Smooth muscle cell (in vitro differentiated cells): ENCODE data around the gene RER1. TPM values are rescaled to one million over a fixed set of nuclear protein-coding genes. Genes with fewer than 3 reads are reported as not detected.

Experiments
- DNase-seq: peaks from one replicate; lab custom pipeline; 2025; ENCODE audit not compliant: unreplicated experiment; lab: John Stamatoyannopoulos, UW
- H2AFZ ChIP-seq: fragments of 200-600 bp; sonication (generic); 2 replicates; pipeline ENCODE4 v1.6.0; 2016; ENCODE audit warnings: antibody characterized with exemption, low read depth, mild to moderate bottlenecking
- H3F3A ChIP-seq: fragments of 200-600 bp; sonication (generic); 2 replicates; pipeline ENCODE4 v1.6.0; 2017; ENCODE audit warnings: antibody characterized with exemption, low read depth
- H3K27ac ChIP-seq: fragments of 200-600 bp; sonication (generic); 2 replicates; pipeline ENCODE4 v1.5.1; 2016; ENCODE audit warnings: low read depth, mild to moderate bottlenecking
- H3K27me3 ChIP-seq: fragments of 200-600 bp; sonication (generic); 2 replicates; pipeline ENCODE4 v1.6.1; 2016; ENCODE audit warnings: low read depth, mild to moderate bottlenecking
- H3K36me3 ChIP-seq: fragments of 200-600 bp; sonication (generic); 2 replicates; pipeline ENCODE4 v1.5.1; 2016; ENCODE audit warnings: low read depth
- H3K4me1 ChIP-seq: fragments of 200-600 bp; sonication (generic); 2 replicates; pipeline ENCODE4 v1.5.1; 2016; ENCODE audit warnings: low read depth
- H3K4me2 ChIP-seq: fragments of 200-600 bp; sonication (generic); 2 replicates; pipeline ENCODE4 v1.6.0; 2016; ENCODE audit warnings: mild to moderate bottlenecking
- H3K4me3 ChIP-seq: fragments of 200-600 bp; sonication (generic); 2 replicates; pipeline ENCODE4 v1.5.1; 2016; ENCODE audit warnings: mild to moderate bottlenecking
- H3K79me2 ChIP-seq: fragments of 200-600 bp; sonication (generic); 2 replicates; pipeline ENCODE4 v1.6.0; 2016; ENCODE audit warnings: low read depth, mild to moderate bottlenecking
- H3K9ac ChIP-seq: fragments of 200-600 bp; sonication (generic); 2 replicates; pipeline ENCODE4 v1.6.0; 2016; ENCODE audit warnings: low read depth
- H3K9me3 ChIP-seq: fragments of 200-600 bp; sonication (generic); replicated peaks from 2 replicates; pipeline ENCODE4 v1.5.1; 2016; ENCODE audit warnings: low read depth
- H4K20me1 ChIP-seq: fragments of 200-600 bp; sonication (generic); 2 replicates; pipeline ENCODE4 v1.6.0; 2016; ENCODE audit warnings: low read depth
- CTCF ChIP-seq: fragments of 200-600 bp; sonication (generic); IDR thresholded peaks from 2 replicates; pipeline ENCODE4 v1.5.1; 2017; ENCODE audit warnings: borderline replicate concordance, mild to moderate bottlenecking, antibody characterized with exemption; ENCODE audit not compliant: insufficient read depth, poor library complexity, severe bottlenecking
- WGBS: methylation state at CpG from one replicate; pipeline ENCODE4 v1.1.7; 2016; ENCODE audit warnings: low lambda C conversion rate; 5-methylcytosine and 5-hydroxymethylcytosine counted together
- polyA plus RNA-seq: library from polyadenylated mRNA; unstranded; fragments of >200 nt; fragmentation: Nextera tagmentation; extraction: Ambion mirVana; gene quantifications from 2 replicates; pipeline ENCODE4 v1.2.1, GENCODE V29; 2016
- total RNA-seq: library from RNA; depleted of rRNA; stranded (reverse); fragments of >200 nt; gene quantifications from 2 replicates; pipeline ENCODE4 v1.2.3, GENCODE V29; 2014

Gene RER1
- total and polyA plus RNA-seq, 2 experiments from 2014 or later: 101 to 269 TPM

- Histone ChIP-seq H4K20me1 (no peaks in the 10 kb centered on the region), H3K4me3 (no peak overlapping the region), H2AFZ (no peak overlapping the region), H3K9me3 (no peaks in the 10 kb centered on the region), H3K4me2 (no peak overlapping the region), H3K36me3 (no peaks in the 10 kb centered on the region), H3F3A (no peaks in the 10 kb centered on the region), H3K9ac (no peak overlapping the region), H3K4me1 (peaks cover 18% of the 10 kb centered on the region), H3K27me3 (no peaks in the 10 kb centered on the region), H3K79me2 (no peaks in the 10 kb centered on the region), H3K27ac (no peak overlapping the region)
- 85% methylated on average over 13 of the region's 13 CpGs for WGBS
- no peak for DNase-seq
- TF ChIP-seq CTCF: no peak
These were observed 25.6 kb downstream of the RER1 start for GRCh38 chr1:2417083-2417832.

GRCh38 chr1:2417833-2418225 is 26.2 kb downstream of the RER1 start:
- H3K27me3 ChIP-seq: no peaks in the 10 kb centered on the region
- no peak overlapping the region for H3K4me3 ChIP-seq
- no peak overlapping the region for H3K4me2 ChIP-seq
- no peak overlapping the region for H3K27ac ChIP-seq
- no peaks in the 10 kb centered on the region for H3K9me3 ChIP-seq
- H3K79me2 ChIP-seq: no peaks in the 10 kb centered on the region
- peaks cover 17% of the 10 kb centered on the region for H3K4me1 ChIP-seq
- H3K36me3 ChIP-seq: no peaks in the 10 kb centered on the region
- no peak for DNase-seq
- H4K20me1 ChIP-seq: no peaks in the 10 kb centered on the region
- H3F3A ChIP-seq: no peaks in the 10 kb centered on the region
- WGBS: 88% methylated on average over 14 of the region's 14 CpGs
- no peak overlapping the region for H2AFZ ChIP-seq
- H3K9ac ChIP-seq: no peak overlapping the region
- no peak for TF ChIP-seq CTCF

- no peak for DNase-seq
- no peaks in the 10 kb centered on the region for H3K27me3 ChIP-seq
- H3K79me2 ChIP-seq: no peaks in the 10 kb centered on the region
- H3K4me1 ChIP-seq: peaks cover 7% of the 10 kb centered on the region
- no peaks in the 10 kb centered on the region for H3F3A ChIP-seq
- no peaks in the 10 kb centered on the region for H3K9me3 ChIP-seq
- TF ChIP-seq CTCF: no peak
- no peak overlapping the region for H3K4me3 ChIP-seq
- no peaks in the 10 kb centered on the region for H4K20me1 ChIP-seq
- WGBS: 85% methylated on average over 16 of the region's 16 CpGs
- no peak overlapping the region for H3K4me2 ChIP-seq
- H3K9ac ChIP-seq: no peak overlapping the region
- no peak overlapping the region for H3K27ac ChIP-seq
- H3K36me3 ChIP-seq: no peaks in the 10 kb centered on the region
- no peak overlapping the region for H2AFZ ChIP-seq
These were observed 27.2 kb downstream of the RER1 start for GRCh38 chr1:2418791-2419320.

GRCh38 chr1:2419416-2419815 is 27.8 kb downstream of the RER1 start:
- H3K27ac ChIP-seq: no peak overlapping the region
- TF ChIP-seq CTCF: no peak
- DNase-seq: no peak
- H3K27me3 ChIP-seq: no peaks in the 10 kb centered on the region
- no peaks in the 10 kb centered on the region for H3K79me2 ChIP-seq
- H2AFZ ChIP-seq: no peak overlapping the region
- H3K36me3 ChIP-seq: no peaks in the 10 kb centered on the region
- H3K9me3 ChIP-seq: no peaks in the 10 kb centered on the region
- no peaks in the 10 kb centered on the region for H4K20me1 ChIP-seq
- no peak overlapping the region for H3K4me3 ChIP-seq
- H3K4me2 ChIP-seq: no peak overlapping the region
- H3F3A ChIP-seq: no peaks in the 10 kb centered on the region
- WGBS: 83% methylated on average over 16 of the region's 16 CpGs
- H3K9ac ChIP-seq: no peak overlapping the region
- H3K4me1 ChIP-seq: peaks cover 2% of the 10 kb centered on the region
